Measurements from ENCODE around the gene CYP2W1.

Gene CYP2W1

DNA sequence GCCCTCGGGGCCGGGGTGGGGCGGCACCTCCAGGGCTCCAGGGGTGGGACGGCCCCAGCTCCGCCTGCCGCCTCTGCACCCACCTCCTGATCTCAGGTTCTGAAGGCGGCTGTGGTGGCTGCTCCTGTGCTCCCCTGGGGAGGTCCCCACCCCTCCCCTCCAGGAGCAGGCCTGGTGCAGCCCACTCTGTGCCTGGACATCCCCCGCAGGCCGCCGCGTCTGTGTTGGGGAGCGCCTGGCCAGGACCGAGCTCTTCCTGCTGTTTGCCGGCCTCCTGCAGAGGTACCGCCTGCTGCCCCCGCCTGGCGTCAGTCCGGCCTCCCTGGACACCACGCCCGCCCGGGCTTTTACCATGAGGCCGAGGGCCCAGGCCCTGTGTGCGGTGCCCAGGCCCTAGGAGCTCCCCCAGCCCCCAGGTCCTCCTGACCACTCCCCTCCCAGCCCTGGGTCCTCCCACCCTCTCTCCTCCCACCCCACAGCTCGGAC lies 5.5 kb downstream of the CYP2W1 start:
- Histone ChIP-seq H3K36me3 (ENCODE audit: control insufficient read depth, insufficient read depth, low read length) (no peaks in the 10 kb centered on the region), H3K4me1 (ENCODE audit: control insufficient read depth, insufficient read depth, low read length) (peaks cover 12% of the 10 kb centered on the region), H3K27me3 (ENCODE audit: control insufficient read depth, insufficient read depth, low read length) (no peaks in the 10 kb centered on the region), H3K27ac (ENCODE audit: low read depth, low read length) (no peak overlapping the region), H3K9me3 (ENCODE audit: control insufficient read depth, insufficient read depth, low read depth, low read length) (no peaks in the 10 kb centered on the region), H3K4me3 (ENCODE audit: low read depth, low read length) (no peak overlapping the region; the same call in 1 of the 2 replicates), H3K9ac (ENCODE audit: low read length) (no peak overlapping the region)

GRCh38 chr7:988963-989529 lies 6.1 kb downstream of the CYP2W1 start:
- Histone ChIP-seq H3K27ac (ENCODE audit: low read depth, low read length) (no peak overlapping the region), H3K36me3 (ENCODE audit: control insufficient read depth, insufficient read depth, low read length) (no peaks in the 10 kb centered on the region), H3K27me3 (ENCODE audit: control insufficient read depth, insufficient read depth, low read length) (no peaks in the 10 kb centered on the region), H3K9me3 (ENCODE audit: control insufficient read depth, insufficient read depth, low read depth, low read length) (no peaks in the 10 kb centered on the region), H3K9ac (ENCODE audit: low read length) (no peak overlapping the region), H3K4me3 (ENCODE audit: low read depth, low read length) (no peak overlapping the region), H3K4me1 (ENCODE audit: control insufficient read depth, insufficient read depth, low read length) (peaks cover 15% of the 10 kb centered on the region)

GRCh38 chr7:990352-990932 lies 7.5 kb downstream of the CYP2W1 start:
- Histone ChIP-seq H3K27me3 (ENCODE audit: control insufficient read depth, insufficient read depth, low read length) (no peaks in the 10 kb centered on the region), H3K4me3 (ENCODE audit: low read depth, low read length) (no peak overlapping the region), H3K9ac (ENCODE audit: low read length) (no peak overlapping the region), H3K27ac (ENCODE audit: low read depth, low read length) (no peak overlapping the region), H3K9me3 (ENCODE audit: control insufficient read depth, insufficient read depth, low read depth, low read length) (no peaks in the 10 kb centered on the region), H3K4me1 (ENCODE audit: control insufficient read depth, insufficient read depth, low read length) (peaks cover 15% of the 10 kb centered on the region), H3K36me3 (ENCODE audit: control insufficient read depth, insufficient read depth, low read length) (no peaks in the 10 kb centered on the region)

DNA sequence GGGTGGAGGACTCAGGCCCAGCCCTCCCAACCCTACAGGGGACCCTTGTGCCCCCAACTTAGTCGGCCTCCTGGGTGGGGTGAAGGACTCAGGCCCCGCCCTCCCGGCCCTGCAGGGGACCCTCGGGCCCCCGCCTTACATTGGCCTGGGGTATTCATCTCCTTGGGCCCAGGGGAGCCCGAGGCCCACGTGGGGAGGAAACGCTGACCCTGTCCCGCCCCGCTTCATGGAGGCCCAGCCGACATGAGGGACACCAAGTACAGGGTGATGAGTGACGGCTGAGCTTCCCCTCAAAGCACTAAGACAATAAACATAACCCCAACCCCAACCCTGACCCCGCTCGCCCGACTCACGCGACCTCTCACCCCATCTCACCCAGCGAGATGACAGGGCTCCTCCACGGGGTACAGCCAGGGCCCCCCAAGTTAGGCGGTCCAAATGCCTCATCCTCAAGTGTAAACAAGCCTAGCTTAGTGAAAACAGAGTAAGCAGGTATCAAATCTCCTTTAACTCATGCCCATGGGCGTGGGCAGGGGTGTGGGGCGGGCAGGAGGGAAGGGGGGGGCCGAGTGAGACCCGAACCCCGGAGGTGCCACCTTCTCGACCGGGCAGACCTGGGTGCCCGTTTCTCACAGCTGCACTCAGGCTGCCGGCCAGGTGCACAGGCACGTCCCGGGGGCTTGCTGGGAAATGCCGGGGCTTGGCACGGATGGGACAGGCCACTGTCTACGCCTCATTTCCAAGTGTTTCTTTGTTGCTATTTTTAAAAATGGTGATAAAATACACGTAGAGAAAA lies 8.2 kb downstream of the CYP2W1 start:
- no peaks in the 10 kb centered on the region for H3K27me3 ChIP-seq (ENCODE audit: control insufficient read depth, insufficient read depth, low read length)
- no peaks in the 10 kb centered on the region for H3K9me3 ChIP-seq (ENCODE audit: control insufficient read depth, insufficient read depth, low read depth, low read length)
- no peak overlapping the region for H3K9ac ChIP-seq (ENCODE audit: low read length)
- H3K4me1 ChIP-seq (ENCODE audit: control insufficient read depth, insufficient read depth, low read length): peaks cover 15% of the 10 kb centered on the region
- no peak overlapping the region for H3K4me3 ChIP-seq (ENCODE audit: low read depth, low read length)
- no peaks in the 10 kb centered on the region for H3K36me3 ChIP-seq (ENCODE audit: control insufficient read depth, insufficient read depth, low read length)
- H3K27ac ChIP-seq (ENCODE audit: low read depth, low read length): no peak overlapping the region

GRCh38 chr7:991729-992656 lies 9.0 kb downstream of the CYP2W1 start:
- Histone ChIP-seq H3K27ac (ENCODE audit: low read depth, low read length) (no peak overlapping the region), H3K36me3 (ENCODE audit: control insufficient read depth, insufficient read depth, low read length) (peaks cover 5% of the 10 kb centered on the region; the same call in 1 of the 2 replicates), H3K9me3 (ENCODE audit: control insufficient read depth, insufficient read depth, low read depth, low read length) (no peaks in the 10 kb centered on the region), H3K27me3 (ENCODE audit: control insufficient read depth, insufficient read depth, low read length) (no peaks in the 10 kb centered on the region), H3K4me3 (ENCODE audit: low read depth, low read length) (no peak overlapping the region), H3K4me1 (ENCODE audit: control insufficient read depth, insufficient read depth, low read length) (peaks cover 15% of the 10 kb centered on the region), H3K9ac (ENCODE audit: low read length) (no peak overlapping the region)

- no peaks in the 10 kb centered on the region for H3K9me3 ChIP-seq (ENCODE audit: control insufficient read depth, insufficient read depth, low read depth, low read length)
- H3K27me3 ChIP-seq (ENCODE audit: control insufficient read depth, insufficient read depth, low read length): no peaks in the 10 kb centered on the region
- no peak overlapping the region for H3K9ac ChIP-seq (ENCODE audit: low read length)
- H3K27ac ChIP-seq (ENCODE audit: low read depth, low read length): no peak overlapping the region
- peaks cover 7% of the 10 kb centered on the region; the same call in 1 of the 2 replicates for H3K36me3 ChIP-seq (ENCODE audit: control insufficient read depth, insufficient read depth, low read length)
- peaks cover 24% of the 10 kb centered on the region for H3K4me1 ChIP-seq (ENCODE audit: control insufficient read depth, insufficient read depth, low read length)
- H3K4me3 ChIP-seq (ENCODE audit: low read depth, low read length): no peak overlapping the region
These were observed 10.0 kb downstream of the CYP2W1 start for GRCh38 chr7:992709-993607.

DNA sequence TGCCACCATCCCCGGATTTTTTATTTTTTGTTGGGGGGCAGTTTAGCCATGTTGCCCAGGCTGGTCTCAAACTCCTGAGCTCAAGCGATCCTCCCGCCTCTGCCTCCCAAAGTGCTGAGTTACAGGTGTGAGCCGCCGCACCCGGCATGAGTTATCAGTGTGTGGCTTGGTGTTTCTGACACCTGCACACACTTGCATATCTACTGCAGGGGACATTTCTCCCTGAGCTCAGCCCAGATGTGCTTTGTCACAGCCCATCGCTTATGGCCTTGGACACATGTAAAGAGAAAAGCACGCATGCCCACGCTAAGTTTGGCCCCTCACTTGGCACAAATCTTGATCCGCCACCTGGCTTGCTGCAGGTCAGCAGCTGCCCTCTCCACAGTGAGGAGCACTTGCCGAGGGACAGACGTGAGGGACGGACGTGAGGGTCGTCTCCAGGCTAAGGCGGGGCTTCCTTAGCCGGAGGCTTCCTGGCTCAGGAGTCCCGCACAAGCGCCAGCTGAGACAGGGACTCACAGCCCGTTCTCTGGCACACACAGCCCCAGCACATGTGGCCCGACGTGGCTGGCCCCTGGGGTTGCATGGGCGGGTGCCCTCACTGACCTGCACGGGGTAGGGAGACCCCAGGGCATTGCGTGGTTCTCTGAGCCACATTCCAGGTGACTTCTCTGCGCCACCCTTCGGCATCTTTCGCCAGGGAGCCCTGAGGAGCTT lies 11.8 kb downstream of the CYP2W1 start:
- H3K36me3 ChIP-seq (ENCODE audit: control insufficient read depth, insufficient read depth, low read length): peaks cover 7% of the 10 kb centered on the region; the same call in 1 of the 2 replicates
- no peaks in the 10 kb centered on the region for H3K27me3 ChIP-seq (ENCODE audit: control insufficient read depth, insufficient read depth, low read length)
- peaks cover 23% of the 10 kb centered on the region for H3K4me1 ChIP-seq (ENCODE audit: control insufficient read depth, insufficient read depth, low read length)
- H3K27ac ChIP-seq (ENCODE audit: low read depth, low read length): no peak overlapping the region
- no peak overlapping the region for H3K4me3 ChIP-seq (ENCODE audit: low read depth, low read length)
- H3K9me3 ChIP-seq (ENCODE audit: control insufficient read depth, insufficient read depth, low read depth, low read length): no peaks in the 10 kb centered on the region
- no peak overlapping the region for H3K9ac ChIP-seq (ENCODE audit: low read length)

DNA sequence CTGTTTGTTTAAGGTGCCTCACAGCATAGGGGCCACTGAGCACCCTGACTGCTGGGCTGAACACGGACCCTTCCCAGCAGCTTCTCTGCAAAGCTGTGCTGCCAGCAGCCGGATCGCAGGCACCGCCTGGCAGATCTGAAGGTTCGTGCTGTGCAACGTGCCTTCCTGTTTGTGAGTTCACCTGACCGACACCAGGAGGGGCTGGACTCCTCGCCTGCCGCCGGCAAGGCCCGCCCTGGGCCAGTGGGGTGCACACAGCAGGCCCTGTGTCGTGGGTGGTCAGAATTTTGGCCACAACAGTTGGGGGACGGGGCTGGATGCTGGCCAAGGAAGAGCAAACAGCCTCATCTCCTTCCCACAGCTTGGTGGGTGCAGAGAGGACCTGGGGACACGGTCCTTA lies 12.6 kb downstream of the CYP2W1 start:
- H3K36me3 ChIP-seq (ENCODE audit: control insufficient read depth, insufficient read depth, low read length): peaks cover 7% of the 10 kb centered on the region; the same call in 1 of the 2 replicates
- no peaks in the 10 kb centered on the region for H3K9me3 ChIP-seq (ENCODE audit: control insufficient read depth, insufficient read depth, low read depth, low read length)
- no peaks in the 10 kb centered on the region for H3K27me3 ChIP-seq (ENCODE audit: control insufficient read depth, insufficient read depth, low read length)
- no peak overlapping the region for H3K4me3 ChIP-seq (ENCODE audit: low read depth, low read length)
- H3K27ac ChIP-seq (ENCODE audit: low read depth, low read length): no peak overlapping the region
- no peak overlapping the region for H3K9ac ChIP-seq (ENCODE audit: low read length)
- peaks cover 29% of the 10 kb centered on the region for H3K4me1 ChIP-seq (ENCODE audit: control insufficient read depth, insufficient read depth, low read length)

DNA sequence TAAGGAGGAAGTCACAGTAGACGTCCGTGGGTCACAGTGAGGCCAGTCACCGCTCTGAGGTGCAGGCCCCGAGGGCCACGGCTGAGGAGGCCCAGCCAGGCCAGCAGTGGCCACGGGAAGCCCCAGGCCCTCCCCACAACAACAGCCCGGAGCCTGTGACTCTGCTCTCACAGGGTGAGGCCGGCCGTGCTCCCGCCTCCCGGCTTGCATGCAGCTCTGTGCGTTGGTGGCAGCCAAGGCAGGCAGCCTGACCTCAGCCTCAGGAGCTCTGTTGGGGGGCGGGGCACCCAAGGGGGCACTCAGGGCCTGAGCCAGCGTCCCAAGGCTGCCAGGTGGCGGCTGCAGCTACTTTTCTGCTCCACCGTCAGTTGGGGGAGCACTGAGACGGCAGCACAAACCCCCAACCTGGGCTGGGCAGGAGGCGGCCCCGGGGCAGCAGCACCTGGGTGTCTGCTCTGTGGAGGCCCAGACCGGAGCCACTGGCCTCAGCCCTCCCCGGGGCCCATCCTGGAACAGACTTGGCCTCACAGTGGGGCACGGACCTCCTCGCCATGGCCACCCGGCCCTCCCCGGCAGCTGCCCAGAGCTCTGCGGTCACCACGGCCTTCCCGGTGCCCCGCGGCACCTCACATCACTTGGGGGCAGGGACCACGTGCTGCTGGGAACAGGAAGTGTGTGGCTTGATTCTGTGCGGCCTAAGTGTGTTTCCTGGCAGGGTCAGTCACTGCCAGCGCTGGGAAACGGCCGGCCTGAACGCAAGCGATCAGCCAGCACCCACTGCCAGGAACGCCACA lies 13.3 kb downstream of the CYP2W1 start:
- Histone ChIP-seq H3K4me1 (ENCODE audit: control insufficient read depth, insufficient read depth, low read length) (peaks cover 36% of the 10 kb centered on the region), H3K9me3 (ENCODE audit: control insufficient read depth, insufficient read depth, low read depth, low read length) (no peaks in the 10 kb centered on the region), H3K36me3 (ENCODE audit: control insufficient read depth, insufficient read depth, low read length) (peaks cover 7% of the 10 kb centered on the region; the same call in 1 of the 2 replicates), H3K4me3 (ENCODE audit: low read depth, low read length) (no peak overlapping the region), H3K27ac (ENCODE audit: low read depth, low read length) (no peak overlapping the region), H3K9ac (ENCODE audit: low read length) (no peak overlapping the region), H3K27me3 (ENCODE audit: control insufficient read depth, insufficient read depth, low read length) (no peaks in the 10 kb centered on the region)

All from HUES6 (cell line).